ENCODE measurements around the gene JUP.

GRCh38 chr17:41777157-41777573, 9.3 kb downstream of the JUP start:
- TF ChIP-seq POLR2AphosphoS2 (IDR thresholded peaks at IDR 0.05; ENCODE audit: low read depth, low read length) (no peak), CBX1 (IDR thresholded peaks at IDR 0.05; ENCODE audit: low read depth) (no peak)
